8988T (cell line): Measurements from ENCODE around the gene HEATR9.

Source experiments
- DNase-seq: peaks from one replicate; pipeline ENCODE4 v3.0.0; 2011

Gene HEATR9

GRCh38 chr17:35894206-35894605 is 25.5 kb upstream of the HEATR9 start:
- DNase-seq, result no peak

GRCh38 chr17:35893751-35894150 is 25.1 kb upstream of the HEATR9 start:
- no peak for DNase-seq

GRCh38 chr17:35892091-35893035 is 23.7 kb upstream of the HEATR9 start:
- DNase-seq, result no peak

- no peak for DNase-seq
Observed at GRCh38 chr17:35891269-35891668, 22.6 kb upstream of the HEATR9 start.

GRCh38 chr17:35890774-35891155 is 22.1 kb upstream of the HEATR9 start:
- DNase-seq, result no peak

- no peak for DNase-seq
Observed at GRCh38 chr17:35889818-35890773, 21.4 kb upstream of the HEATR9 start.

- DNase-seq, result no peak
Observed at GRCh38 chr17:35889241-35889640, 20.6 kb upstream of the HEATR9 start.

GRCh38 chr17:35879773-35880654 is 11.3 kb upstream of the HEATR9 start, which contains the start of gene CCL5:
Gene CCL5, minus strand, starts transcription at chr17:35880360.
- DNase-seq, result no peak

GRCh38 chr17:35878361-35878760 is 9.7 kb upstream of the HEATR9 start:
- no peak for DNase-seq

- no peak for DNase-seq
Observed at GRCh38 chr17:35877345-35878029, 8.8 kb upstream of the HEATR9 start.

- DNase-seq, result no peak
Observed at GRCh38 chr17:35876534-35876933, 7.8 kb upstream of the HEATR9 start.

- no peak for DNase-seq
Observed at GRCh38 chr17:35875800-35876139, 7.1 kb upstream of the HEATR9 start.

GRCh38 chr17:35875072-35875799 is 6.5 kb upstream of the HEATR9 start:
- no peak for DNase-seq

GRCh38 chr17:35872196-35872980 is 3.7 kb upstream of the HEATR9 start:
- no peak for DNase-seq

GRCh38 chr17:35870906-35871819 is 2.5 kb upstream of the HEATR9 start:
- DNase-seq, result no peak

GRCh38 chr17:35867574-35867973 is 1.1 kb downstream of the HEATR9 start:
- no peak for DNase-seq

GRCh38 chr17:35866341-35866950 is 2.2 kb downstream of the HEATR9 start:
- DNase-seq, result no peak

- DNase-seq, result no peak
Observed at GRCh38 chr17:35865412-35866340, 3.0 kb downstream of the HEATR9 start.
